Spleen (tissue), 11 donors: Measurements from ENCODE around the gene PTX4. TPM values are rescaled to one million over a fixed set of nuclear protein-coding genes. Genes with fewer than 3 reads are reported as not detected.
A peak's percentile ranks its signal among the peaks of the same experiment; 100 is the strongest.

Source experiments
- DNase-seq: peaks from one replicate; pipeline ENCODE4 v3.0.0-alpha.2; 2020
- H3K27ac ChIP-seq, 8 donors: fragments of 200-600 bp; sonication (generic) in 7 of 8; 1 replicate in 4 of 8; 2 replicates in 4 of 8; pipeline versions ENCODE4 v1.5.0 to v1.8.0; 2016 to 2021; ENCODE audit warnings: inconsistent platforms in 4 of 8, mild to moderate bottlenecking in 4 of 8, moderate library complexity in 1 of 8
- H3K27me3 ChIP-seq, 7 donors: fragments of 200-600 bp; sonication (generic) in 6 of 7; replicated peaks in 1 of 7; 1 replicate in 4 of 7; 2 replicates in 3 of 7; pipeline versions ENCODE4 v1.5.0 to v1.8.0; 2016 to 2021; ENCODE audit warnings: inconsistent platforms in 3 of 7, mild to moderate bottlenecking in 1 of 7
- H3K36me3 ChIP-seq, 6 donors: fragments of 200-600 bp; sonication (generic) in 5 of 6; 1 replicate in 4 of 6; 2 replicates in 2 of 6; pipeline versions ENCODE4 v1.5.0 to v1.8.0; 2016 to 2021; ENCODE audit warnings: inconsistent platforms in 2 of 6
- H3K4me1 ChIP-seq, 6 donors: fragments of 200-600 bp; sonication (generic) in 5 of 6; 1 replicate in 3 of 6; 2 replicates in 3 of 6; pipeline versions ENCODE4 v1.5.0 to v1.8.0; 2016 to 2021; ENCODE audit warnings: inconsistent platforms in 3 of 6
- H3K4me3 ChIP-seq, 8 donors: fragments of 200-600 bp; sonication (generic) in 7 of 8; 1 replicate in 4 of 8; 2 replicates in 4 of 8; pipeline versions ENCODE4 v1.5.0 to v1.8.0; 2016 to 2021; ENCODE audit warnings: inconsistent platforms in 4 of 8, mild to moderate bottlenecking in 4 of 8, moderate library complexity in 2 of 8
- H3K9me3 ChIP-seq, 8 donors: fragments of 200-600 bp; sonication (generic) in 7 of 8; 1 replicate in 4 of 8; 2 replicates in 4 of 8; pipeline versions ENCODE4 v1.5.0 to v1.8.0; 2016 to 2021; ENCODE audit warnings: inconsistent platforms in 4 of 8
- POLR2A ChIP-seq, 3 donors: fragments of 450-650 bp; IDR thresholded peaks; one replicate each; pipeline ENCODE4 v1.5.1; 2017; ENCODE audit warnings: antibody characterized with exemption in 3 of 3, mild to moderate bottlenecking in 1 of 3
- POLR2AphosphoS5 ChIP-seq, 3 donors: sonication (generic); formaldehyde crosslinking; IDR thresholded peaks; one replicate each; pipeline ENCODE4 v1.5.1; 2017; ENCODE audit warnings: antibody characterized with exemption in 3 of 3
- WGBS, 5 donors: extraction: QIAGEN DNeasy Blood & Tissue Kit in 3 of 5; methylation state at CpG; one replicate each; pipeline versions ENCODE4 v1.1.5 to v1.1.7; 2013 to 2018; 5-methylcytosine and 5-hydroxymethylcytosine counted together
- intact Hi-C: fragments of 100-400 bp; cut with DNase I; formaldehyde crosslinking; loops from one replicate; pipeline ENCODE4 v1.15.0; 2023; ENCODE audit warnings: low total_unique reads
- polyA plus RNA-seq, 3 donors: library from polyadenylated mRNA; stranded (reverse); fragments of 200-250 nt; gene quantifications; one replicate each; pipeline ENCODE4 v1.2.1, GENCODE V29; 2013
- total RNA-seq, 7 donors: library from RNA; depleted of rRNA in 3 of 7; stranded (reverse); fragments of >200 nt in 3 of 7; fragmentation: NEBNext Ultra II Directional in 4 of 7; extraction: Animal tissue kit (Norgen Biotek cat#: 25700) in 4 of 7; gene quantifications; one replicate each; pipeline versions ENCODE4 v1.1.0 to v1.2.1, GENCODE V29; 2016 to 2021
- TF ChIP-seq, protein P1 (sequence below), 11 experiments: fragments of 200-600 bp in 7 of 11; fragments of 450-650 bp in 4 of 11; sonication (generic) in 4 of 11; IDR thresholded peaks in 8 of 11; conservative IDR thresholded peaks in 3 of 11; 1 replicate in 7 of 11; 2 replicates in 4 of 11; pipeline versions ENCODE4 v1.4.0 to v1.8.0; 2016 to 2021; ENCODE audit warnings: antibody characterized with exemption in 11 of 11, inconsistent platforms in 4 of 11, mild to moderate bottlenecking in 1 of 11
- donor health status: healthy with polysubstance abuse.
- donor health status: DM: no; HTN: no; CAD: no; lungs with moderate emphysema.
- donor health status: DM: no; HTN: no; CAD: no.
- donor health status: Bipolar disorder and iron deficiency.
- donor health status: healthy.
- donor health status: DM: no; HTN: no; CAD: no.
- donor health status: DM: yes; HTN: yes; CAD: no.

Gene PTX4
- total and polyA plus RNA-seq, 10 donors: 0.03 to 0.85 (median 0.44) TPM; not detected in 3

- 86 to 94% (median 87%) methylated on average over 8 to 16 of the region's 16 CpGs for WGBS, 5 donors
- no peaks in the 10 kb centered on the region for H3K27me3 ChIP-seq
- intact Hi-C loops: no loop called here
- DNase-seq: no peak
- peaks cover 0 to 95% (median 79%) of the 10 kb centered on the region in 6 donors for H3K36me3 ChIP-seq
- no peak overlapping the region for H3K4me3 ChIP-seq
- H3K4me1 ChIP-seq: peaks cover 0 to 23% (median 12%) of the 10 kb centered on the region in 6 donors
- no peak overlapping the region for H3K27ac ChIP-seq
- H3K9me3 ChIP-seq: no peaks in the 10 kb centered on the region
- TF ChIP-seq, protein P1, sequence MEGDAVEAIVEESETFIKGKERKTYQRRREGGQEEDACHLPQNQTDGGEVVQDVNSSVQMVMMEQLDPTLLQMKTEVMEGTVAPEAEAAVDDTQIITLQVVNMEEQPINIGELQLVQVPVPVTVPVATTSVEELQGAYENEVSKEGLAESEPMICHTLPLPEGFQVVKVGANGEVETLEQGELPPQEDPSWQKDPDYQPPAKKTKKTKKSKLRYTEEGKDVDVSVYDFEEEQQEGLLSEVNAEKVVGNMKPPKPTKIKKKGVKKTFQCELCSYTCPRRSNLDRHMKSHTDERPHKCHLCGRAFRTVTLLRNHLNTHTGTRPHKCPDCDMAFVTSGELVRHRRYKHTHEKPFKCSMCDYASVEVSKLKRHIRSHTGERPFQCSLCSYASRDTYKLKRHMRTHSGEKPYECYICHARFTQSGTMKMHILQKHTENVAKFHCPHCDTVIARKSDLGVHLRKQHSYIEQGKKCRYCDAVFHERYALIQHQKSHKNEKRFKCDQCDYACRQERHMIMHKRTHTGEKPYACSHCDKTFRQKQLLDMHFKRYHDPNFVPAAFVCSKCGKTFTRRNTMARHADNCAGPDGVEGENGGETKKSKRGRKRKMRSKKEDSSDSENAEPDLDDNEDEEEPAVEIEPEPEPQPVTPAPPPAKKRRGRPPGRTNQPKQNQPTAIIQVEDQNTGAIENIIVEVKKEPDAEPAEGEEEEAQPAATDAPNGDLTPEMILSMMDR (IDR thresholded peaks at IDR 0.05 in 8 of 11, conservative IDR thresholded peaks at IDR 0.05 in 3 of 11): no peak
These were observed 31.8 kb downstream of the PTX4 start for GRCh38 chr16:1456951-1457350.

GRCh38 chr16:1455190-1456171, 33.3 kb downstream of the PTX4 start:
- Histone ChIP-seq H3K36me3 (peaks cover 0 to 95% (median 82%) of the 10 kb centered on the region in 6 donors), H3K4me1 (peaks cover 0 to 23% (median 12%) of the 10 kb centered on the region in 6 donors), H3K4me3 (no peak overlapping the region), H3K27me3 (no peaks in the 10 kb centered on the region), H3K27ac (no peak overlapping the region), H3K9me3 (no peaks in the 10 kb centered on the region)
- DNase-seq: no peak
- WGBS, 5 donors: 92 to 98% (median 94%) methylated on average over 24 to 41 of the region's 41 CpGs
- intact Hi-C loops: no loop called here
- TF ChIP-seq POLR2AphosphoS5 (IDR thresholded peaks at IDR 0.05): no peak

DNA sequence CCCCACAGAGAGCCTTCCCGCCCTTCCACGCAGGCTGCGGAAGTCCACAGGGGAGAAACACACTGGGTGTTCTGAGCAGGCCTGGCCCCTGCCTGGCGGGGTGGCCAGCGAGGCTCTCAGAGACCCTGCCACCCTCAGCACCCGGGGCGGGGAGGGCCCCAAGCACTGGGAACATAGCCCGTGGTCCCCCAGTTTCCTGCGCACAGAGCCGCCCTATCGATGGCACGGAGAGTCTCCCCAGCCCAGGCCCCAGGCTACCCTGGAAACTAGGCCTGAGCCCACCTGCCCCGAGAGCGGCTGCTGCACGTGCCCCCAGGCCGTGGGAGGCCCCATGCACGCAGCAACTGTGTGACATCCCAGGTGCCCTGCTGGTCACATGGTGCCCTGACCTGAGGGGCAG, 34.2 kb downstream of the PTX4 start:
- intact Hi-C loops: no loop called here
- H3K4me1 ChIP-seq: peaks cover 0 to 16% (median 12%) of the 10 kb centered on the region in 6 donors
- H3K9me3 ChIP-seq: no peaks in the 10 kb centered on the region
- H3K36me3 ChIP-seq: peaks cover 0 to 96% (median 83%) of the 10 kb centered on the region in 6 donors
- TF ChIP-seq POLR2A (IDR thresholded peaks at IDR 0.05) (no peak), POLR2AphosphoS5 (IDR thresholded peaks at IDR 0.05) (peak in 1 of 3 donors; percentile 34)
- 86 to 94% (median 93%) methylated on average over 8 to 17 of the region's 17 CpGs for WGBS, 5 donors
- H3K27me3 ChIP-seq: no peaks in the 10 kb centered on the region
- DNase-seq: no peak
- no peak overlapping the region for H3K4me3 ChIP-seq
- H3K27ac ChIP-seq: no peak overlapping the region

DNA sequence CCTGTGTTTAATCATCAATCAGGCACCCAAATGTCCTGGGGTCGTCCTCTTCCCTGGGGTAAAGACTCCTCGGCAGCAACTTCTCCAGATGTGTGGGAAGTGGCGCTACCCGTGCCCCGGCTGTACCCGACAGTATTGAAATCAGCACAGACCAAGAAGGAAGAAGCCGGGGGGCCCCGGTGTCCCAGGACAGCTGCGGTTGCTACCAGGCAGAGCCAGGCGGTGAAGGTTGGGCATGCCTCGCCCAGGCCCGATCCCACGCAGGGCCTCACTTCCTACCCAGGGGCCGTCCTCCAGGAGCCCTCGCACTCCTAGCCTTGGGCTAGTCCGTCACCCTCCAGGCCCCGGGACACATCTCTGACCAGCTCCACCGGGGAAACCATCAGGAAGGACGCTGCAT, 35.4 kb downstream of the PTX4 start:
- H3K27me3 ChIP-seq: no peaks in the 10 kb centered on the region
- H3K4me3 ChIP-seq: no peak overlapping the region
- WGBS, 5 donors: 93 to 96% (median 96%) methylated on average over 11 to 19 of the region's 19 CpGs
- TF ChIP-seq, protein P1 (IDR thresholded peaks at IDR 0.05 in 8 of 11, conservative IDR thresholded peaks at IDR 0.05 in 3 of 11): no peak
- TF ChIP-seq POLR2A (IDR thresholded peaks at IDR 0.05) (no peak), POLR2AphosphoS5 (IDR thresholded peaks at IDR 0.05) (no peak)
- H3K9me3 ChIP-seq: no peaks in the 10 kb centered on the region
- H3K36me3 ChIP-seq: peaks cover 0 to 100% (median 94%) of the 10 kb centered on the region in 6 donors
- H3K27ac ChIP-seq: no peak overlapping the region
- intact Hi-C loops: no loop called here
- H3K4me1 ChIP-seq: peaks cover 0 to 8% (median 6%) of the 10 kb centered on the region in 6 donors
- no peak for DNase-seq

- Histone ChIP-seq H3K4me1 (peaks cover 0 to under 1% (median 0%) of the 10 kb centered on the region in 6 donors), H3K27me3 (no peaks in the 10 kb centered on the region), H3K36me3 (peaks cover 0 to 100% (median 94%) of the 10 kb centered on the region in 6 donors), H3K9me3 (no peaks in the 10 kb centered on the region), H3K4me3 (no peak overlapping the region), H3K27ac (no peak overlapping the region)
- DNase-seq: no peak
- intact Hi-C loops: no loop called here
- TF ChIP-seq POLR2AphosphoS5 (IDR thresholded peaks at IDR 0.05) (no peak), POLR2A (IDR thresholded peaks at IDR 0.05) (no peak)
- TF ChIP-seq, protein P1 (IDR thresholded peaks at IDR 0.05 in 8 of 11, conservative IDR thresholded peaks at IDR 0.05 in 3 of 11): no peak
- WGBS, 5 donors: 92 to 98% (median 94%) methylated on average over 2 to 20 of the region's 20 CpGs
These were observed 36.2 kb downstream of the PTX4 start for GRCh38 chr16:1452530-1452929.
